WI38 (cell line): ENCODE results near the gene MCRS1.

Source experiments
- H3K4me3 ChIP-seq: 2 replicates; pipeline ENCODE4 v1.5.1; 2011; ENCODE audit warnings: low read depth, mild to moderate bottlenecking, control low read depth, low read length
- TF ChIP-seq, protein P1 (sequence below): IDR thresholded peaks from 2 replicates; pipeline ENCODE4 v1.5.1; 2012; ENCODE audit warnings: low read depth, mild to moderate bottlenecking, control low read depth, low read length

The MCRS1 gene

DNA sequence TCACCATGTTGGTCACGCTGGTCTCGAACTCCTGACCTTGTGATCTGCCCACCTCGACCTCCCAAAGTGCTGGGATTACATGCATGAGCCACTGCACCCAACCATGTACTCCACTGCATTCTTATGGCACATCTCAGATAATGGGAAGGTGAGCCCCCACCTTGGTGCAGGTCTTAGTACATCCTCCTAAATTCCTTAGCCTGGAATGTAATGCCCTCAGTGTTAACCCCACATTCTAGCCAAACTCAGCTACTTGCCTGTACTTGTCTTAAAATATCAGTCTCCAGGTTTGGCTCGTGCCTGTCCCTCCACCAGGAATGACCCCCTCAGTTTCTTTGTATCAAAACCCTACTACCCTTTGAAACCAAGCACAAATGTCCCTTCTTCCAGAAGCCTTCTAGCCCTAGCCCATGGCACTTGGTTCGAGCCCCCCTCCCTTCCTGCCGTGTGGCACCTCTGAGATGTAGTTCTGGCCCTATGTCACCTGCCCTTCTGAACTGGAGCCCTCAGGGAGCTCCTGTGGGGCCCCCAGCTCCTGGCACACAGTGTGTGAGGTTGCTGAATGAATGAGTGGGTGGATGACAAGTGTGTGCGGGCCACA, 20.8 kb downstream of the MCRS1 start:
- TF ChIP-seq, protein P1, sequence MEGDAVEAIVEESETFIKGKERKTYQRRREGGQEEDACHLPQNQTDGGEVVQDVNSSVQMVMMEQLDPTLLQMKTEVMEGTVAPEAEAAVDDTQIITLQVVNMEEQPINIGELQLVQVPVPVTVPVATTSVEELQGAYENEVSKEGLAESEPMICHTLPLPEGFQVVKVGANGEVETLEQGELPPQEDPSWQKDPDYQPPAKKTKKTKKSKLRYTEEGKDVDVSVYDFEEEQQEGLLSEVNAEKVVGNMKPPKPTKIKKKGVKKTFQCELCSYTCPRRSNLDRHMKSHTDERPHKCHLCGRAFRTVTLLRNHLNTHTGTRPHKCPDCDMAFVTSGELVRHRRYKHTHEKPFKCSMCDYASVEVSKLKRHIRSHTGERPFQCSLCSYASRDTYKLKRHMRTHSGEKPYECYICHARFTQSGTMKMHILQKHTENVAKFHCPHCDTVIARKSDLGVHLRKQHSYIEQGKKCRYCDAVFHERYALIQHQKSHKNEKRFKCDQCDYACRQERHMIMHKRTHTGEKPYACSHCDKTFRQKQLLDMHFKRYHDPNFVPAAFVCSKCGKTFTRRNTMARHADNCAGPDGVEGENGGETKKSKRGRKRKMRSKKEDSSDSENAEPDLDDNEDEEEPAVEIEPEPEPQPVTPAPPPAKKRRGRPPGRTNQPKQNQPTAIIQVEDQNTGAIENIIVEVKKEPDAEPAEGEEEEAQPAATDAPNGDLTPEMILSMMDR, result no peak
- H3K4me3 ChIP-seq, result no peak overlapping the region

DNA sequence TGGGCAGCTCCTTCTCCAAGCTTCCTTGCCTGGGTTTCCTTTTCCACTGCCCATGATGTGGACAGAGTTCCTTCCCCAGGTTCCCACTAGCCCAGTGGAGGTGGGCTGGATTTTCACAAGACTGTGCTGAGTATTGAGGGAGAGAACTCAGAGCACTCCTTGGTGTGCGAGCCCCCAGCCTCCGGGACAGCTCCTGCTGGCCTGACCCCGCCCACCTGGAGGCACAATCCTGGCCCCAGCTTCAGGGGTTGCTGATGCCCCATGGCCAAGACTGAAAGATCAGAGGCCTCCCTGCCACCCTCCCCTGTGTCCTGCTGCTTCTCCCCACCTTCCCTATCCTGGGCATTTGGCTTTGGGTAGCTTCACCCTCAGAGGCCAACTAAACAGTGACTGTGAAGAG, 21.5 kb downstream of the MCRS1 start:
- no peak overlapping the region for H3K4me3 ChIP-seq
- TF ChIP-seq, protein P1, result no peak

DNA sequence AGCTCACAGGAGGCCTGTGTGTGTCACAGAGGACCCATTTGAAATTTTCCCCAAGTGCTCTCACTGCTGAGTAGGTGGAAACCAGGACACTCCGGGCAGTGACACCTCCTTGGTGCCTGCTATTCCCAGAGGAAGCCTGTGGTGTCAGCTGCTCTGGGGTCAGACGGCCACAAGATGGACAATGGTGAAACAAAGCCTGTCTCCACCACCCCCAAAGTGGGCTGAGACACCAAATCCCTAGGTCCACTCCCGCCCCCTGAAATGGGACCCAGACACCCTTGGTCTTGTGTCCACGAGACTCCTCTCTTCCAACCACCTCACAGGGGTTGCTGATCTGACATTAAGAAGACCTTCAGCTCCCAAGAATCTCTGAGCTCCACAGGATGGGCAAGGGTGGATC, 22.1 kb downstream of the MCRS1 start:
- TF ChIP-seq, protein P1, result no peak
- no peak overlapping the region for H3K4me3 ChIP-seq

DNA sequence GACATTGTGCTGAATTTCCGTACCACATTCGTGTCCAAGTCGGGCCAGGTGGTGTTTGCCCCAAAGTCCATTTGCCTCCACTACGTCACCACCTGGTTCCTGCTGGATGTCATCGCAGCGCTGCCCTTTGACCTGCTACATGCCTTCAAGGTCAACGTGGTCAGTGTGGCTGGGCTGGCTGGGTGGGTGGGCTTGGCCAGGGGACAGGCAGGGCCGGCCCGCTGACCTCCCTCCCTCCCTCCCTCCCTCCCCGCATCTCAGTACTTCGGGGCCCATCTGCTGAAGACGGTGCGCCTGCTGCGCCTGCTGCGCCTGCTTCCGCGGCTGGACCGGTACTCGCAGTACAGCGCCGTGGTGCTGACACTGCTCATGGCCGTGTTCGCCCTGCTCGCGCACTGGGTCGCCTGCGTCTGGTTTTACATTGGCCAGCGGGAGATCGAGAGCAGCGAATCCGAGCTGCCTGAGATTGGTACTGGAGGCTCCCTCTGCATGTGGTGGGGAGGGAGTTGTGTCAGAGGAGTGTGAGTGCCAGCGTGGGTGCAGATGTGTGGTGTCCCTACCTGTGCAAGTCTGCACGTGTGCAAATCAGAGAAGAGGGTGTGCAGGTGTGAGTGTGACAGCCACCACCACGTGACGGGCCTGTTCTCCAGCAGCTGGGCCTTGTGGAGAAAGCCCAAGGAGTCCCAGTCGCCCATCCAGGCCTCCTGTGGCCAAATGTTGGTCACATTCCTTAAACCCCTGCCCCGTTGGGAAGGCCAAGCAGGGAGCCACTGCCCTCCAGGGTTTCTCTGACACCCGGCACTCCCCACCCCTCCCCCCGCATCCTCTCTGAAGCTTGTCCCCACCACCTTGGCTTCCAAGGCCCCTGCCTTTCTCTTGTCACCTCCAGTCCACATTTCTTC, 23.8 kb downstream of the MCRS1 start:
- H3K4me3 ChIP-seq, result no peak overlapping the region

DNA sequence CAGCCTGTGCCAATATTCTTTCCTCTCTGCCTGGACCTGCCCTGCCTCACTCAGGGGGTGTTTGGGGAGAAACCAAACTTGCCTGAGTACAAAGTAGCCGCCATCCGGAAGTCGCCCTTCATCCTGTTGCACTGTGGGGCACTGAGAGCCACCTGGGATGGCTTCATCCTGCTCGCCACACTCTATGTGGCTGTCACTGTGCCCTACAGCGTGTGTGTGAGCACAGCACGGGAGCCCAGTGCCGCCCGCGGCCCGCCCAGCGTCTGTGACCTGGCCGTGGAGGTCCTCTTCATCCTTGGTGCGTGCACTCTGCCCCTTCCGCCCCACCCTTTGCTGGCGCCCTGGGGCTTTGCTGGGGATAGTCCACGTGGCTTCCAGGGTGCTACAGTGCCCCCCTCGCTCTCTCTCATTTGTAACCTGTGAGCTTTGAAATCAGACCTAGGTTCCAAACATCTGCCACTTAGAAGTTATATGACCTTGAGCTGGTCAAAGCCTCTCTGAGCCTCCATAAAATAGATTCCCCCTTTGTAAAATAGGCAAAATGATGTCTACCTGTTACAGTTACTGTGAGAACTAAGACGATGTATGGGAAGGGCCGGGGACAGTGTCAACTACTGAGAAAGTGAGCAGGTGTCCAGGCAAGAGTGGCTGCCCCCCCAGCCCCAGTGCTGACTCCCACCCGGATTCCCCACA, 24.6 kb downstream of the MCRS1 start:
- TF ChIP-seq, protein P1, result no peak
- no peak overlapping the region for H3K4me3 ChIP-seq

More for the DNA sequence above, 23.8 kb downstream of the MCRS1 start:
- TF ChIP-seq, protein P1, result no peak

DNA sequence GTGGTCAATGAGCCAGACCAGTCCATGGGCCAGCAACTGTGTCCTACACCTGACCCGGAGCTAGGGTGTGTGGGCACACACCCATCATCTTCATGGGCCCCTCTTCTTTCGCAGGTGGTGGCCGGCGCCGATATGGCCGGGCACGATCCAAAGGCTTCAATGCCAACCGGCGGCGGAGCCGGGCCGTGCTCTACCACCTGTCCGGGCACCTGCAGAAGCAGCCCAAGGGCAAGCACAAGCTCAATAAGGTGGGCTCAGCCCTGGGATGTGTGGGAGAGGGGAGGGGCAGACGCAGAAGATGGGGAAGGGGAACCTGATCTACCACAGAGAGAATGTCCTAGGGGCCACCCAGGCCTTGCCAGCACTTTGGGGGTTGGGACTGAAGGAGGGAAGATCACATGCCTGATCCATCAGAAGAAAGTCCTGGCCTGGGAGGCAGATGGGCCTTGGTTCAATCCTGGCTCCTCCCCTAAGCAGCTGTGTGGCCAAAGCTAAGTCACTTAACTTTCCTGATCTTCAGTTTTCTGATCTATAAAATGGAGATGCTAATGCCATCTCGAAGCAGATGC, 25.3 kb downstream of the MCRS1 start:
- TF ChIP-seq, protein P1, result no peak
- no peak overlapping the region for H3K4me3 ChIP-seq
